ENCODE data around the gene WDR7. TPM values are rescaled to one million over a fixed set of nuclear protein-coding genes. Genes with fewer than 3 reads are reported as not detected.

Gene WDR7
- total RNA-seq, result 23.1 TPM
- long read RNA-seq, full-length matches to known transcripts, result 2 of 12 reads
- long read RNA-seq, partial matches to known transcripts, result 7 of 12 reads
- long read RNA-seq, other reads (novel, unspliced or antisense), result 3 of 12 reads

GRCh38 chr18:56650944-56651770 is at the start of gene WDR7:
TSS of gene WDR7 (plus strand) at chr18:56651359. CDS start at chr18:56672516, 21,157 bp downstream.
- peak; percentile 98 for DNase-seq
- intact Hi-C loops (cut with DNase I), result no loop called here
- ATAC-seq (ENCODE audit: poor library complexity), result peak; percentile 99

DNA sequence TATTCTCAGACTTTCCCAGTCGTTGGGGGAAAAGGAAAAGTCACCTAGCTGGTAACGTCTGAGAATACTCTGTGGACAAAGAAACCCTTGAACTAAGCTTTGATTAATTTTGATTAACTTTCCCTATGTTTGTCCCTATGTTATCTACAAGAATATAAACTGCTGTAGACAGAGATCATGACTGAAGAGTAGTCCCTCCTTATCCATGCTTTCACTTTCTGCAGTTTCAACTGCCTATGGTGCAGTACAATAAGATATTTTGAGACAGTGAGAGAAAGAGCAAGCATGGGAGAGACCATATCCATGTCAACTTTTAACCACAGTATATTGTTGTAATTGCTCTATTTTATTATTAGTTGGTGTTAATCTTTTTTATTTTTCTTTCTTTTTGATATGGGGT is 44.5 kb upstream of the WDR7 start:
- DNase-seq (no peak), ATAC-seq (ENCODE audit: poor library complexity) (no peak)
- intact Hi-C loops (cut with DNase I), result no loop called here

DNA sequence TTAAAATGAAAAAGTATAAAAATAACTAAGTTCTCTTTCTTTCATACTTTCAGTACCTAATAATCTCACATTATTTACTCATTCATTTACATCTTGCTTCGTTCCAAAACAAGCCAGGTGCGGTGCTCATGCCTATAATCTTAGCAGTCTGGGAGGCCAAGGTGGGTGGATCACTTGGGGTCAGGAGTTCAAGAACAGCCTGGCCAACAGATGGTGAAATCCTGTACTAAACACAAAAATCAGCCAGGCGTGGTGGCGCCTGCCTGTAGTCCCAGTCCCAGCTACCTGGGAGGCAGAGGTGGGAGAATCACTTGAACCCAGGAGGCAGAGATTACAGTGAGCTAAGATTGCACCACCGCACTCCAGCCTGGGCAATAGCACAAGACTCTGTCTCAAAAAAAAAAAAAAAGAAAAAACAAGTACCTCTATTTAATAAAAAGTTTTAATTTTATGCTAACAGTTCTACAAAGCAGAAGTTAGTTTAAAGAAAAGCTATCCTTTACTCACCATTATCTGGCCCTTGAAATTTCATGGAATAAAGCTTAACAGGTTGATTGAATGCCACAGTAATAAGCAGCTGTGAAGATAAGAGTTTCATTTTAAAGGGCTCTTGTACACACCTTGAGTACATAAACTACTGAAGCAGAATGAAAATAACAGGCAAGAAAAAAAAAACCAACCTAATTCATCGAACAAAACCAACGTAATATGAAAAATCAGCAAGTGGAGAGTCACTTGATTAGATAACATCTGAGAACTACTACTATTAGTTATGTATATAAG is 35.2 kb upstream of the WDR7 start:
- intact Hi-C loops (cut with DNase I), result no loop called here
- no peak for ATAC-seq (ENCODE audit: poor library complexity)

DNA sequence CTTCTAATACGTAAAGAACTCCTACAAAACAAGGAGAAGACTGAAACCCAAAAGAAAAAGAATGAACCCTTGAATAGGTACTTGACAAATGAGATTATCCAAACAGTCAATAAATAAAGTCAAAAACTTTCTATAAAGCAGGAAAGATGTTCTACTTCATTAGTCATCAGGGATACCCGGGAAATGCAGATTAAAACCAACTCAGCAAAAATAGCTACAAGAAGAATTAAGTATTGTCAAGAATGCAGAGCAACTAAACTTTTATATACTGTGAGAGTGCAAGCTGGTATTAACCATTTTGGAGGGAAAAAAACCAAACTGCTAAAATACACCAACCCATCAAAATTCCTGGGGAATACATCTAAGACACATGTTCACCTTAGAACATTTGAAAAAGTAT is 23.2 kb upstream of the WDR7 start:
- no peak for ATAC-seq (ENCODE audit: poor library complexity)
- intact Hi-C loops (cut with DNase I), result no loop called here
- DNase-seq, result no peak

More for the DNA sequence above, 35.2 kb upstream of the WDR7 start:
- no peak for DNase-seq

DNA sequence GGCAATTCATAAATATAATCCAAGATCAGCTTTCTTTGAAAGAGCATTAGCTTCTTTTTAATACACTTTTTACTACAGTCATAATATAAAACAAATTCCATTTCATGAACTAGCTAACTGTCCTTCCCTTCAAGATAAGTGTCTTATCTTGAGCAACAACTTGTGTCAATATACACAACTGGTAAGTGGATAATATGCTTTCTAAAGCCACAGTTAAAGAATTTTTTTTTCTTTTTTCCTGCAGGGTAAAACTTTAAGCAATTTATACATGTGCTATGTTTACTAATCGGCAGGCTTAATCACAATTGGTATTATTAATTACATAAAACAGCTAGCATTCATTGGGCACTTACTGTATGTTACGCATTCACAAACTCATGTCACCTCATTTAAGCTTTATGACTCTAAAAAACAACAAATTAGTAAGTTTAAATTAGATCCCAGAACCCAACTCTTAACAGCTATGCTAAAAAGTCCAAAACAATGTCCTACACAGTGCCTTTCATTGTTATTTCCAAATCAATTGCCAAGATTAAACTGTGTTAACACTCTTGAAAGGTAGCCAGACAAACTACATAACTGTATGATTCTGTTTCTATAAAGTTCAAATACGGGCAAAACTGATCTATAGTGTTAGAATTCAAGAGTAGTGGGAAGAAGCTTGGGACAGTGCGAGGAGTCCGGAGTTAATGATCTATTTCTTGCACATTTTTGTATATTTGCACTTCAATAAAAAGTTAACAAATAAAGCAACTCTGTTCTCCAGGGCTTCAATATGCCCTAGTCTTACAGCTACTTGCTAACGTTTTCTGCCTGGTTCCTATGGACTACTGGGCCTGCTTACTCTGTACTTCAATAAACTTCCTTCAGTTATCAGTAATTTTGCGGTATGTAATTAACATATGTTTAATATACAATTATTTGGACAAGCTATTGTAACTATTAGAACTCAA is 18.8 kb upstream of the WDR7 start:
- ATAC-seq (ENCODE audit: poor library complexity) (no peak), DNase-seq (no peak)
- intact Hi-C loops (cut with DNase I), result no loop called here

DNA sequence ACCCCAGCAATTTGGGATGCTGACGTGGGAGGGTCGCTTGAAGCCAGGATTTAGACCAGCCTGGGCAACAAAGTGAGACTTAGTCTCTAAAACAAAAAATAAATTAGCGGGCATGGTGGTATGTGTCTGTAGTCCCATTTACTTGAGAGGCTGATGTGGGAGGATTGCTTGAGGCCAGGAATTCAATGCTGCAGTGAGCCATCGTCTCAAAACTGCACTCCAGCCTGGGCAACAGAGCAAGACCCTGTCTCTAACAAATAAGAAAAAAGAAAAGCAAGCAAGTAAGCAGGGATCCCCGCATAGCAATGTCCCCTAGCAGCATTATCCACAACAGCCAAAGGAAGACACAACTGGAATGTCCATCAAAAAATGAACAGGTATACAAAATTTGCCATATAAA is 16.2 kb upstream of the WDR7 start:
- DNase-seq (no peak), ATAC-seq (ENCODE audit: poor library complexity) (no peak)
- intact Hi-C loops (cut with DNase I), result no loop called here

GRCh38 chr18:56637176-56637575 is 14.0 kb upstream of the WDR7 start:
- DNase-seq (no peak), ATAC-seq (ENCODE audit: poor library complexity) (no peak)
- intact Hi-C loops (cut with DNase I), result no loop called here

GRCh38 chr18:56637711-56638231 is 13.4 kb upstream of the WDR7 start:
- DNase-seq (no peak), ATAC-seq (ENCODE audit: poor library complexity) (peak; percentile 27)
- intact Hi-C loops (cut with DNase I), result no loop called here

- intact Hi-C loops (cut with DNase I), result no loop called here
- peak; percentile 98 for ATAC-seq (ENCODE audit: poor library complexity)
- peak; percentile 99 for DNase-seq
Measured at GRCh38 chr18:56638232-56639103, 12.7 kb upstream of the WDR7 start, which contains the start of gene TXNL1. TSS of gene TXNL1 (minus strand) at chr18:56638592. CDS start at chr18:56638440, 152 bp downstream.

GRCh38 chr18:56639104-56639381 is 12.1 kb upstream of the WDR7 start:
- intact Hi-C loops (cut with DNase I), result no loop called here
- ATAC-seq (ENCODE audit: poor library complexity) (no peak), DNase-seq (no peak)

DNA sequence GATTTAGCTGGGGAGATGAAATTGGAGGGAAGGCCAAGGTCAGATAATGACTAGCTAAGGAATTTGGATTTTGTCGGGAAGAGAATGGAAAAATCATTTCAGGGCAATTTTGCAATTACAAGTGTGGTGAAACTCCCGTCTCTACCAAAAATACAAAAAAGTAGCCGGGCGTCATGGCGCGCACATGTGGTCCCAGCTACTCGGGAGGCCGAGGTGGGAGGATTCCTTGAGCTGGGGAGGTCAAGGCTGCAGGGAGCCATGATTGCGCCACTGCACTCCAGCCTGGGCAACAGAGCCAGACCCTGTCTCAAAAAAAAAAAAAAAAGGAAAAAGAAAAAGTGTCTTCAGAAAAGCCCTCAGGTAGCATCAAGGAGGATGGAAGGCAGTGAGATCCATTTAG is 11.6 kb upstream of the WDR7 start:
- ATAC-seq (ENCODE audit: poor library complexity), result no peak
- intact Hi-C loops (cut with DNase I), result no loop called here
- DNase-seq, result no peak

GRCh38 chr18:56641714-56642337 is 9.3 kb upstream of the WDR7 start:
- DNase-seq (no peak), ATAC-seq (ENCODE audit: poor library complexity) (no peak)
- intact Hi-C loops (cut with DNase I), result no loop called here

DNA sequence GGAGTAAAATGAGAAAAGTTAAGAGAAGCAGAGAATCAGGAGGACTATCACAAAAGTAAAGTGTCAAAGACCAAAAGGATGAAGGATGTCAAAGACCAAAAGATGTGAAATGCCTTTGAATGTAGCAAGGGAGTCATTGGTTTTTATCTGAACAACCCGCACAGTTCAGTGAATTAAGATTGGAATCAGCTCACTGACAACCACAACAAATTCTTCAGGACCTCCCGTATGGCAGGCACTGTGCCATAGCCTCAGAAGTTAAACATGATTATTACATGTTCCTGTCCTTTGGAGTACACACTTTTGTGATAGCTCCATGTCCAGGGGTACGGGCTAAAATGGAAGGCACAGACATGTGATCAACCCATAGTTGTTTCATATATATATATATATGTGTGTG is 7.8 kb upstream of the WDR7 start:
- DNase-seq, result no peak
- ATAC-seq (ENCODE audit: poor library complexity), result no peak
- intact Hi-C loops (cut with DNase I), result no loop called here

DNA sequence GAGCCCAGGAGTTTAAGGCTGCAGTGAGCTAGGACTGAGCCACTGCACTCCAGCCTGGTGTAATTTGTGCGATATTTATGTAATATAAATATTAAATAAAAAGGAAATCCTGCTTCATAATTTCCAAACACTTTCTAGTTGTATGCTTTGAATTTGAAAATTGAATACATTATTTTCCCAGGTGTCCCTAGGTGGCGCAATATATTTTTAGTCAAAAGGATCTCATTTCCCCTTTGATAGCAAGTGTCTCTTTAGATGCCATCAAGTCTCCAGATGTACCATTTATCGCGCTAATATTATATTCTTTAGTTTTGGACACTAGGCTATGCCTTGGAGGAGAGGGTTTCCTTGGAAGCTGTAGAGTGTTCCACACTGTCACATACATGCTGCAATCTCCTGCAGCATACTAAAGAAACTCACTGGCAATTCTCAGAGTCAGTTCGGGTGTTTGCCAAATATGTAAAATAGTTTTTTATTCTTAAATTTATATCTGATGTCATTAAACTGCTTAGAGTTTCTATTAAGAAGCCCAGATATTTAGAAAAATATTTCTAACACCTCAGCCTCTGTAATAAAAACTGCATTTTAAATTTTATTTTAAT is 5.6 kb upstream of the WDR7 start:
- DNase-seq (no peak), ATAC-seq (ENCODE audit: poor library complexity) (no peak)
- intact Hi-C loops (cut with DNase I), result no loop called here

DNA sequence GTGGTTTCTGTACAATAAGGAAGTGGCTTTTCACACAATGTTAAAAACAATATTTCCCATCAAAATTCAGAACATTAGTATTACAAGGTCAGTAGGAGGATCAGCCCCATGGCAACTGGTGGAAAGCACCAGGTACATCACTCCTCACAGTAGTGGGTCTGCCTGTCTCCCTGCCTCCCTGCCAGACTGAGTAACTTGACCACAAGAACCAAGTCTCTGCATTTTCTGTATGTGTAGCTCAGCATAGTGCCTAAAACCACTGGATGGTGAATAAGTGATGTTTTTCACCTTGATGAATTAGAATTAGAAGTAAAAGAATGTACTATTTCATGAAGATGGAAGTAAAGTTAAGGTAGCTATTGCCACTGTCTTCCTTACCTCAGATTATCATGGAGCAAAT is 4.1 kb upstream of the WDR7 start:
- ATAC-seq (ENCODE audit: poor library complexity), result no peak
- intact Hi-C loops (cut with DNase I), result no loop called here
- no peak for DNase-seq

GRCh38 chr18:56647951-56648893 is 2.9 kb upstream of the WDR7 start:
- intact Hi-C loops (cut with DNase I), result no loop called here

More at GRCh38 chr18:56647951-56648893, 2.9 kb upstream of the WDR7 start:
- DNase-seq (no peak), ATAC-seq (ENCODE audit: poor library complexity) (no peak)

Data from Right ventricle myocardium superior (tissue), 1 donor.